ENCODE data around the gene IMMP2L. TPM values are rescaled to one million over a fixed set of nuclear protein-coding genes. Genes with fewer than 3 reads are reported as not detected.

The IMMP2L gene
- total RNA-seq, 1 experiment from 2014 or later, result 13.6 TPM

DNA sequence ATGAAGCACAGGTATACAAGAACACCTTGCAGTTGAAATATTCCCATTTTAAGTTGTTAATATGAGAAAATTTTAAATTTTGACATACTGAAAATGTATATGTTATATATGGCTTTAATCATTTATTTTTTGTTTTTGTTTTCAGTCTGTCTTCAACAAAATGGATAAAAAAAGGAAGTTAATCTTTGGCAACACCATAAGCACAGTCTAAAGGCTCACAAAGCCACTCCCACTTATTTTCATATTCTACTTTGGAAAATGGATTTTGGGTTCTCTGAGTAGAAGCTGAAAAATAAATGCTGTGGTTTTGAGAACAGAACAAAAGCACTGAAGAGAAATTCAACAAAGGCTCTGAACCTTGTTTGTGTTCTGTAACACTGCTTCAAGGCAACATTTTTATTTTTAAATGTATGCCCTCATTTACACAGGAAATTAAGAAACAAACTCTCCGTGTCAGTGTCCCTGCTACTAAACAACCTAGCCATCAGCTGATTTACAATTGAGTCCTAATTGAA lies 552.7 kb downstream of the IMMP2L start (continued):
- TF ChIP-seq, protein P1, sequence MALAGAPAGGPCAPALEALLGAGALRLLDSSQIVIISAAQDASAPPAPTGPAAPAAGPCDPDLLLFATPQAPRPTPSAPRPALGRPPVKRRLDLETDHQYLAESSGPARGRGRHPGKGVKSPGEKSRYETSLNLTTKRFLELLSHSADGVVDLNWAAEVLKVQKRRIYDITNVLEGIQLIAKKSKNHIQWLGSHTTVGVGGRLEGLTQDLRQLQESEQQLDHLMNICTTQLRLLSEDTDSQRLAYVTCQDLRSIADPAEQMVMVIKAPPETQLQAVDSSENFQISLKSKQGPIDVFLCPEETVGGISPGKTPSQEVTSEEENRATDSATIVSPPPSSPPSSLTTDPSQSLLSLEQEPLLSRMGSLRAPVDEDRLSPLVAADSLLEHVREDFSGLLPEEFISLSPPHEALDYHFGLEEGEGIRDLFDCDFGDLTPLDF (CRISPR knock-in tag; IDR thresholded peaks at IDR 0.05), result no peak
- no peak for TF ChIP-seq NFYB (CRISPR knock-in tag; conservative IDR thresholded peaks at IDR 0.05; ENCODE audit: low read depth)

DNA sequence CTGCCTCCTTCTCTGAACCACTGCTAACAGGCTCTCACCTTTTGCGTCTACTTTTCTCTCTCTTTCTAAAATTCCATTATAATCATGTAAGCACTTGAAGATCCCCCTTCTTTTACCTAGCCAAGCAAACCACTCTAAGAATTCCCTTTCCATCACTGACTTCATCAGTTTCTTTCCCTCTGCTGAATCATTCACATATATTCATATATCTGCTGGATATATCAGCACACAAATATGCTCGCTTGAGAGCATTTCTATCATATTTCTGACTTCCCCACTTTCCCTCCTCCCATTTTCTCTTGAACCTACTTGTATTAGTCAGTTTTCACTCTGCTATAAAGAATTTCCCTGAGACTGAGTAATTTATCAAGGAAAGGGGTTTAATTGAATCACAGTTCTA lies 555.6 kb downstream of the IMMP2L start:
- no peak for DNase-seq (ENCODE audit: low spot score)
- CTCF ChIA-PET, result no interaction called here
- ATAC-seq, result no peak
- H3K4me1 Mint-ChIP-seq, result peaks cover 4% of the 10 kb centered on the region; the same call in 1 of the 2 replicates
- H3K4me3 Mint-ChIP-seq, result no peak overlapping the region
- TF ChIP-seq, protein P2, sequence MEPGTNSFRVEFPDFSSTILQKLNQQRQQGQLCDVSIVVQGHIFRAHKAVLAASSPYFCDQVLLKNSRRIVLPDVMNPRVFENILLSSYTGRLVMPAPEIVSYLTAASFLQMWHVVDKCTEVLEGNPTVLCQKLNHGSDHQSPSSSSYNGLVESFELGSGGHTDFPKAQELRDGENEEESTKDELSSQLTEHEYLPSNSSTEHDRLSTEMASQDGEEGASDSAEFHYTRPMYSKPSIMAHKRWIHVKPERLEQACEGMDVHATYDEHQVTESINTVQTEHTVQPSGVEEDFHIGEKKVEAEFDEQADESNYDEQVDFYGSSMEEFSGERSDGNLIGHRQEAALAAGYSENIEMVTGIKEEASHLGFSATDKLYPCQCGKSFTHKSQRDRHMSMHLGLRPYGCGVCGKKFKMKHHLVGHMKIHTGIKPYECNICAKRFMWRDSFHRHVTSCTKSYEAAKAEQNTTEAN (CRISPR knock-in tag; IDR thresholded peaks at IDR 0.05), result no peak
- no peak for TF ChIP-seq ZNF138 (CRISPR knock-in tag; conservative IDR thresholded peaks at IDR 0.05)
- TF ChIP-seq NR1H2 (CRISPR knock-in tag; IDR thresholded peaks at IDR 0.05), result no peak
- no peaks in the 10 kb centered on the region for H3K36me3 Mint-ChIP-seq
- H3K27ac Mint-ChIP-seq, result no peak overlapping the region
- POLR2A ChIA-PET, result no interaction called here
- H3K27me3 Mint-ChIP-seq (ENCODE audit: low read depth), result no peaks in the 10 kb centered on the region
- no peaks in the 10 kb centered on the region for H3K9me3 Mint-ChIP-seq

DNA sequence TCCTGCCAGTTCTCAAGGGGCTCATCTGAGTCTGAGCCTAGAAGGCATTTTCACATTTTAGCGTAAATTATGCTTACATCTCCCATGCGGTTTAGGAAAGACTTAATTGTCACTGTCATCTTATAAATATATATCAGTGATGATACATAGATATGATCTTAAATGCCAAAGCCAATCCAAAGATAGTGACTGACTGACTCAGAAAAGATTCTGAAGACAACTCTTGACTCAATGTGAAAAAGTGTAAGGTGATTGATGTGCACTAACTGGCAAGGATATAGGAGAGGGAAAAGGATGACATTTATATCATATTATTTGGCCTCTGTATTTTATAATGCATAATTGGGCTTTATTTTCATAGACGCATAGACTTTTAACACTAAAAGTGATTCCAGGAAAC lies 556.3 kb downstream of the IMMP2L start:
- peaks cover 7% of the 10 kb centered on the region; the same call in 1 of the 2 replicates for H3K4me1 Mint-ChIP-seq
- ChIA-PET POLR2A (no interaction called here), CTCF (no interaction called here)
- no peak for ATAC-seq
- no peak for DNase-seq (ENCODE audit: low spot score)
- no peaks in the 10 kb centered on the region for H3K9me3 Mint-ChIP-seq
- TF ChIP-seq, protein P3, sequence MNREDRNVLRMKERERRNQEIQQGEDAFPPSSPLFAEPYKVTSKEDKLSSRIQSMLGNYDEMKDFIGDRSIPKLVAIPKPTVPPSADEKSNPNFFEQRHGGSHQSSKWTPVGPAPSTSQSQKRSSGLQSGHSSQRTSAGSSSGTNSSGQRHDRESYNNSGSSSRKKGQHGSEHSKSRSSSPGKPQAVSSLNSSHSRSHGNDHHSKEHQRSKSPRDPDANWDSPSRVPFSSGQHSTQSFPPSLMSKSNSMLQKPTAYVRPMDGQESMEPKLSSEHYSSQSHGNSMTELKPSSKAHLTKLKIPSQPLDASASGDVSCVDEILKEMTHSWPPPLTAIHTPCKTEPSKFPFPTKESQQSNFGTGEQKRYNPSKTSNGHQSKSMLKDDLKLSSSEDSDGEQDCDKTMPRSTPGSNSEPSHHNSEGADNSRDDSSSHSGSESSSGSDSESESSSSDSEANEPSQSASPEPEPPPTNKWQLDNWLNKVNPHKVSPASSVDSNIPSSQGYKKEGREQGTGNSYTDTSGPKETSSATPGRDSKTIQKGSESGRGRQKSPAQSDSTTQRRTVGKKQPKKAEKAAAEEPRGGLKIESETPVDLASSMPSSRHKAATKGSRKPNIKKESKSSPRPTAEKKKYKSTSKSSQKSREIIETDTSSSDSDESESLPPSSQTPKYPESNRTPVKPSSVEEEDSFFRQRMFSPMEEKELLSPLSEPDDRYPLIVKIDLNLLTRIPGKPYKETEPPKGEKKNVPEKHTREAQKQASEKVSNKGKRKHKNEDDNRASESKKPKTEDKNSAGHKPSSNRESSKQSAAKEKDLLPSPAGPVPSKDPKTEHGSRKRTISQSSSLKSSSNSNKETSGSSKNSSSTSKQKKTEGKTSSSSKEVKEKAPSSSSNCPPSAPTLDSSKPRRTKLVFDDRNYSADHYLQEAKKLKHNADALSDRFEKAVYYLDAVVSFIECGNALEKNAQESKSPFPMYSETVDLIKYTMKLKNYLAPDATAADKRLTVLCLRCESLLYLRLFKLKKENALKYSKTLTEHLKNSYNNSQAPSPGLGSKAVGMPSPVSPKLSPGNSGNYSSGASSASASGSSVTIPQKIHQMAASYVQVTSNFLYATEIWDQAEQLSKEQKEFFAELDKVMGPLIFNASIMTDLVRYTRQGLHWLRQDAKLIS (CRISPR knock-in tag; IDR thresholded peaks at IDR 0.05; ENCODE audit: borderline replicate concordance), result no peak
- TF ChIP-seq, protein P4, sequence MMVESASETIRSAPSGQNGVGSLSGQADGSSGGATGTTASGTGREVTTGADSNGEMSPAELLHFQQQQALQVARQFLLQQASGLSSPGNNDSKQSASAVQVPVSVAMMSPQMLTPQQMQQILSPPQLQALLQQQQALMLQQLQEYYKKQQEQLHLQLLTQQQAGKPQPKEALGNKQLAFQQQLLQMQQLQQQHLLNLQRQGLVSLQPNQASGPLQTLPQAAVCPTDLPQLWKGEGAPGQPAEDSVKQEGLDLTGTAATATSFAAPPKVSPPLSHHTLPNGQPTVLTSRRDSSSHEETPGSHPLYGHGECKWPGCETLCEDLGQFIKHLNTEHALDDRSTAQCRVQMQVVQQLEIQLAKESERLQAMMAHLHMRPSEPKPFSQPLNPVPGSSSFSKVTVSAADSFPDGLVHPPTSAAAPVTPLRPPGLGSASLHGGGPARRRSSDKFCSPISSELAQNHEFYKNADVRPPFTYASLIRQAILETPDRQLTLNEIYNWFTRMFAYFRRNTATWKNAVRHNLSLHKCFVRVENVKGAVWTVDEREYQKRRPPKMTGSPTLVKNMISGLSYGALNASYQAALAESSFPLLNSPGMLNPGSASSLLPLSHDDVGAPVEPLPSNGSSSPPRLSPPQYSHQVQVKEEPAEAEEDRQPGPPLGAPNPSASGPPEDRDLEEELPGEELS (CRISPR knock-in tag; IDR thresholded peaks at IDR 0.05), result no peak
- no peak for TF ChIP-seq ELF4 (CRISPR knock-in tag; IDR thresholded peaks at IDR 0.05; ENCODE audit: low read depth)
- TF ChIP-seq, protein P5, sequence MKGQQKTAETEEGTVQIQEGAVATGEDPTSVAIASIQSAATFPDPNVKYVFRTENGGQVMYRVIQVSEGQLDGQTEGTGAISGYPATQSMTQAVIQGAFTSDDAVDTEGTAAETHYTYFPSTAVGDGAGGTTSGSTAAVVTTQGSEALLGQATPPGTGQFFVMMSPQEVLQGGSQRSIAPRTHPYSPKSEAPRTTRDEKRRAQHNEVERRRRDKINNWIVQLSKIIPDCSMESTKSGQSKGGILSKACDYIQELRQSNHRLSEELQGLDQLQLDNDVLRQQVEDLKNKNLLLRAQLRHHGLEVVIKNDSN (CRISPR knock-in tag; IDR thresholded peaks at IDR 0.05), result no peak
- TF ChIP-seq, protein P6, sequence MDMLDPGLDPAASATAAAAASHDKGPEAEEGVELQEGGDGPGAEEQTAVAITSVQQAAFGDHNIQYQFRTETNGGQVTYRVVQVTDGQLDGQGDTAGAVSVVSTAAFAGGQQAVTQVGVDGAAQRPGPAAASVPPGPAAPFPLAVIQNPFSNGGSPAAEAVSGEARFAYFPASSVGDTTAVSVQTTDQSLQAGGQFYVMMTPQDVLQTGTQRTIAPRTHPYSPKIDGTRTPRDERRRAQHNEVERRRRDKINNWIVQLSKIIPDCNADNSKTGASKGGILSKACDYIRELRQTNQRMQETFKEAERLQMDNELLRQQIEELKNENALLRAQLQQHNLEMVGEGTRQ (CRISPR knock-in tag; IDR thresholded peaks at IDR 0.05), result no peak
- TF ChIP-seq ESRRA (CRISPR knock-in tag; IDR thresholded peaks at IDR 0.05; ENCODE audit: borderline replicate concordance), result no peak
- TF ChIP-seq NFYB (CRISPR knock-in tag; conservative IDR thresholded peaks at IDR 0.05; ENCODE audit: low read depth), result no peak
- no peak for TF ChIP-seq TEAD1 (CRISPR knock-in tag; IDR thresholded peaks at IDR 0.05)
- no peak for TF ChIP-seq MYBL2 (CRISPR knock-in tag; IDR thresholded peaks at IDR 0.05)
- H3K36me3 Mint-ChIP-seq, result no peaks in the 10 kb centered on the region
- H3K27me3 Mint-ChIP-seq (ENCODE audit: low read depth), result no peaks in the 10 kb centered on the region
- H3K4me3 Mint-ChIP-seq, result no peak overlapping the region
- no peak overlapping the region for H3K27ac Mint-ChIP-seq

All from WTC11 (cell line).